ENCODE data around the gene MDH1B. TPM values are rescaled to one million over a fixed set of nuclear protein-coding genes. Genes with fewer than 3 reads are reported as not detected.

Gene MDH1B
- 0.16 TPM in 1 of 2 replicates, not detected in the other for total RNA-seq

GRCh38 chr2:206765242-206766056 lies at the start of gene MDH1B, which contains the start of gene FASTKD2:
Gene MDH1B (minus strand): TSS chr2:206765328. CDS start chr2:206765271, 57 bp downstream.
Gene FASTKD2 (plus strand): TSS chr2:206765606. CDS start chr2:206766694, 1,088 bp downstream.

DNA sequence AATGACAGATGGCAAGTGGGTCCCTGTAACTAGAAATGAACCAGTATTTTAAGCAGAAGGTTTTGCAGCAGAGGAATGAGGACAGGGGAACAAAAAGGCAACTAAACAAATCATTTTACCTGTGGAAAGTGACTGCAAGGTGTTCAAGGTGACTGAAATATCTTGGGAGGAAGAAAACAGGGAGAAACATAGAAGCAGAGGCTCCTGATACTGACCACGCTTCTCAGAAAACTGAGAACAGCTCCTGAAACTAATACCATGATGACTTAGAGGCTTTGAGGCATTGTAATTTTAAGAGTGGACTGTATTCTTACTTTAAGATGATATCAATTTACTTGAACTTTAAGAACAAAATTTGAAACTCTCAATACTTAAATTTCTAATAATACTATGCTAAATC lies 46.8 kb downstream of the MDH1B start, which contains the start of gene DYTN:
Gene DYTN (minus strand): TSS at position 101 of the 400 bp plus-strand sequence. CDS start 117 bp downstream, outside the sequence.

Other genes starting within 250 kb of the MDH1B start
- gene FAM237A, start 122.8 kb downstream of the MDH1B start, total RNA-seq = not detected in 2 replicates
- gene DYTN, start 46.9 kb downstream of the MDH1B start, total RNA-seq = not detected in 2 replicates
- 28.0 and 56.0 TPM in 2 replicates for gene FASTKD2, start 278 bp upstream of the MDH1B start, total RNA-seq
- gene CPO, start 174.2 kb upstream of the MDH1B start, total RNA-seq = not detected in 2 replicates